ENCODE results near the gene CRTC2. TPM values are rescaled to one million over a fixed set of nuclear protein-coding genes. Genes with fewer than 3 reads are reported as not detected.

CRTC2 gene
- total RNA-seq, 1 experiment from 2014 or later, result 39.3 TPM

GRCh38 chr1:153968972-153969371 is 10.6 kb upstream of the CRTC2 start:
- no peak for DNase-seq (ENCODE audit: low read depth, low spot score)
- no peaks in the 10 kb centered on the region for H3K27me3 ChIP-seq (ENCODE audit: control insufficient read depth, insufficient read depth, low read length)
- H3K36me3 ChIP-seq (ENCODE audit: control insufficient read depth, insufficient read depth, low read length), result no peaks in the 10 kb centered on the region; the same call in 1 of the 2 replicates
- H3K9me3 ChIP-seq (ENCODE audit: control insufficient read depth, insufficient read depth, low read depth, low read length), result no peaks in the 10 kb centered on the region
- in situ Hi-C loops (cut with HindIII; ENCODE audit: low pct_unique_long_range_greater_than_20kb, low sequenced_read_pairs) (no loop called here), intact Hi-C loops (cut with micrococcal nuclease; ENCODE audit: unreplicated experiment) (no loop called here)
- POLR2A ChIA-PET, result no interaction called here
- TF ChIP-seq POLR2AphosphoS5 (IDR thresholded peaks at IDR 0.05; ENCODE audit: low read depth, low read length), result no peak
- TF ChIP-seq TCF7L2 (IDR thresholded peaks at IDR 0.05; ENCODE audit: low read depth, low read length), result no peak
- no peak for TF ChIP-seq REST (IDR thresholded peaks at IDR 0.05; ENCODE audit: insufficient read depth in 1 of 2, low read depth in 2 of 2, low read length in 1 of 2)
- TF ChIP-seq SIN3A (IDR thresholded peaks at IDR 0.05; ENCODE audit: borderline replicate concordance, insufficient read depth, low read depth, low read length), result no peak
- TF ChIP-seq CTCF (IDR thresholded peaks at IDR 0.05), result no peak
- no peak overlapping the region for H3K4me3 ChIP-seq (ENCODE audit: low read depth in 2 of 2, low read length in 2 of 2)
- BruUV-seq (replicated peaks), result no TSS peak
- H3K4me1 ChIP-seq (ENCODE audit: control insufficient read depth, insufficient read depth, low read length), result peaks cover 9% of the 10 kb centered on the region; the same call in 1 of the 2 replicates
- no peak for ATAC-seq
- CTCF ChIA-PET, result no interaction called here
- H3K27ac ChIP-seq (ENCODE audit: low read length), result no peak overlapping the region

GRCh38 chr1:153968408-153968807 is 10.0 kb upstream of the CRTC2 start:
- intact Hi-C loops (cut with micrococcal nuclease; ENCODE audit: unreplicated experiment) (no loop called here), in situ Hi-C loops (cut with HindIII; ENCODE audit: low pct_unique_long_range_greater_than_20kb, low sequenced_read_pairs) (no loop called here)
- Histone ChIP-seq H3K36me3 (ENCODE audit: control insufficient read depth, insufficient read depth, low read length) (no peaks in the 10 kb centered on the region; the same call in 1 of the 2 replicates), H3K27ac (ENCODE audit: low read length) (peak overlapping the region; percentile 97), H3K27me3 (ENCODE audit: control insufficient read depth, insufficient read depth, low read length) (no peaks in the 10 kb centered on the region), H3K4me1 (ENCODE audit: control insufficient read depth, insufficient read depth, low read length) (peaks cover 9% of the 10 kb centered on the region; the same call in 1 of the 2 replicates), H3K4me3 (ENCODE audit: low read depth in 2 of 2, low read length in 2 of 2) (peak overlapping the region; percentile 66 to 70), H3K9me3 (ENCODE audit: control insufficient read depth, insufficient read depth, low read depth, low read length) (no peaks in the 10 kb centered on the region)
- no TSS peak for BruUV-seq (replicated peaks)
- CTCF ChIA-PET, result interaction anchor here (1.0 kb wide), 1 partner anchor 290 kb away, joined by 5 read pairs; the partner anchor contains the start of gene NPR1
- TF ChIP-seq TCF7L2 (IDR thresholded peaks at IDR 0.05; ENCODE audit: low read depth, low read length) (no peak), REST (IDR thresholded peaks at IDR 0.05; ENCODE audit: insufficient read depth in 1 of 2, low read depth in 2 of 2, low read length in 1 of 2) (no peak), SIN3A (IDR thresholded peaks at IDR 0.05; ENCODE audit: borderline replicate concordance, insufficient read depth, low read depth, low read length) (no peak), POLR2AphosphoS5 (IDR thresholded peaks at IDR 0.05; ENCODE audit: low read depth, low read length) (no peak), CTCF (IDR thresholded peaks at IDR 0.05) (no peak)
- POLR2A ChIA-PET, result interaction anchor here (0.6 kb wide), 1 partner anchor 296 kb away, joined by 3 read pairs; no protein-coding TSS in a partner anchor
- ATAC-seq (no peak), DNase-seq (ENCODE audit: low read depth, low spot score) (no peak)
